ENCODE measurements around the gene DFFA.

DNA sequence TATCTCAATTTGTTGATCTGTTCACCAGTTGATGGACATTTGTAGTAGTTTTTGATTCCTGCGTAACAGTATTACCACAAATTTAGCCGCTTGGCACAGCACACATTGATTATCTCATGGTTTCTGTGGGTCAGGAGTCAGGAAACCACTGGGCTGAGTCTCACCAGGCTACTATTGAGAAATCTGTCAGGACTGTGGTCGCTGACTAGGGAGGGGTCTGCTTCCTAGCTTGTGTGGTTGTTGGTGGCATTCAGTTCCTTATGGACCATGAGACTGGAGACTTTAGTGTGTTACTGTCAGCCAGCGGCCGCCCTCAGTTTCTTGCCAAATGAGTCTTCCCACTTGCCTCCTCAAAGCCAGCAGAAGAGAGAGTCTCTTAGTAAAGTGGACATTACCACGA is 12.2 kb upstream of the DFFA start:
- no peak for TF ChIP-seq POLR2A (IDR thresholded peaks at IDR 0.05)
- TF ChIP-seq, protein P1, sequence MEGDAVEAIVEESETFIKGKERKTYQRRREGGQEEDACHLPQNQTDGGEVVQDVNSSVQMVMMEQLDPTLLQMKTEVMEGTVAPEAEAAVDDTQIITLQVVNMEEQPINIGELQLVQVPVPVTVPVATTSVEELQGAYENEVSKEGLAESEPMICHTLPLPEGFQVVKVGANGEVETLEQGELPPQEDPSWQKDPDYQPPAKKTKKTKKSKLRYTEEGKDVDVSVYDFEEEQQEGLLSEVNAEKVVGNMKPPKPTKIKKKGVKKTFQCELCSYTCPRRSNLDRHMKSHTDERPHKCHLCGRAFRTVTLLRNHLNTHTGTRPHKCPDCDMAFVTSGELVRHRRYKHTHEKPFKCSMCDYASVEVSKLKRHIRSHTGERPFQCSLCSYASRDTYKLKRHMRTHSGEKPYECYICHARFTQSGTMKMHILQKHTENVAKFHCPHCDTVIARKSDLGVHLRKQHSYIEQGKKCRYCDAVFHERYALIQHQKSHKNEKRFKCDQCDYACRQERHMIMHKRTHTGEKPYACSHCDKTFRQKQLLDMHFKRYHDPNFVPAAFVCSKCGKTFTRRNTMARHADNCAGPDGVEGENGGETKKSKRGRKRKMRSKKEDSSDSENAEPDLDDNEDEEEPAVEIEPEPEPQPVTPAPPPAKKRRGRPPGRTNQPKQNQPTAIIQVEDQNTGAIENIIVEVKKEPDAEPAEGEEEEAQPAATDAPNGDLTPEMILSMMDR (IDR thresholded peaks at IDR 0.05): no peak
